HG03103 (cell line): ENCODE data around the gene COL6A1.

Source experiments
- ATAC-seq: cut with Tn5 transposase; IDR thresholded peaks from one replicate; pipeline ENCODE4 v1.9.1; 2021; ENCODE audit warnings: low read depth; ENCODE audit not compliant: unreplicated experiment

COL6A1 gene, protein sequence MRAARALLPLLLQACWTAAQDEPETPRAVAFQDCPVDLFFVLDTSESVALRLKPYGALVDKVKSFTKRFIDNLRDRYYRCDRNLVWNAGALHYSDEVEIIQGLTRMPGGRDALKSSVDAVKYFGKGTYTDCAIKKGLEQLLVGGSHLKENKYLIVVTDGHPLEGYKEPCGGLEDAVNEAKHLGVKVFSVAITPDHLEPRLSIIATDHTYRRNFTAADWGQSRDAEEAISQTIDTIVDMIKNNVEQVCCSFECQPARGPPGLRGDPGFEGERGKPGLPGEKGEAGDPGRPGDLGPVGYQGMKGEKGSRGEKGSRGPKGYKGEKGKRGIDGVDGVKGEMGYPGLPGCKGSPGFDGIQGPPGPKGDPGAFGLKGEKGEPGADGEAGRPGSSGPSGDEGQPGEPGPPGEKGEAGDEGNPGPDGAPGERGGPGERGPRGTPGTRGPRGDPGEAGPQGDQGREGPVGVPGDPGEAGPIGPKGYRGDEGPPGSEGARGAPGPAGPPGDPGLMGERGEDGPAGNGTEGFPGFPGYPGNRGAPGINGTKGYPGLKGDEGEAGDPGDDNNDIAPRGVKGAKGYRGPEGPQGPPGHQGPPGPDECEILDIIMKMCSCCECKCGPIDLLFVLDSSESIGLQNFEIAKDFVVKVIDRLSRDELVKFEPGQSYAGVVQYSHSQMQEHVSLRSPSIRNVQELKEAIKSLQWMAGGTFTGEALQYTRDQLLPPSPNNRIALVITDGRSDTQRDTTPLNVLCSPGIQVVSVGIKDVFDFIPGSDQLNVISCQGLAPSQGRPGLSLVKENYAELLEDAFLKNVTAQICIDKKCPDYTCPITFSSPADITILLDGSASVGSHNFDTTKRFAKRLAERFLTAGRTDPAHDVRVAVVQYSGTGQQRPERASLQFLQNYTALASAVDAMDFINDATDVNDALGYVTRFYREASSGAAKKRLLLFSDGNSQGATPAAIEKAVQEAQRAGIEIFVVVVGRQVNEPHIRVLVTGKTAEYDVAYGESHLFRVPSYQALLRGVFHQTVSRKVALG

DNA sequence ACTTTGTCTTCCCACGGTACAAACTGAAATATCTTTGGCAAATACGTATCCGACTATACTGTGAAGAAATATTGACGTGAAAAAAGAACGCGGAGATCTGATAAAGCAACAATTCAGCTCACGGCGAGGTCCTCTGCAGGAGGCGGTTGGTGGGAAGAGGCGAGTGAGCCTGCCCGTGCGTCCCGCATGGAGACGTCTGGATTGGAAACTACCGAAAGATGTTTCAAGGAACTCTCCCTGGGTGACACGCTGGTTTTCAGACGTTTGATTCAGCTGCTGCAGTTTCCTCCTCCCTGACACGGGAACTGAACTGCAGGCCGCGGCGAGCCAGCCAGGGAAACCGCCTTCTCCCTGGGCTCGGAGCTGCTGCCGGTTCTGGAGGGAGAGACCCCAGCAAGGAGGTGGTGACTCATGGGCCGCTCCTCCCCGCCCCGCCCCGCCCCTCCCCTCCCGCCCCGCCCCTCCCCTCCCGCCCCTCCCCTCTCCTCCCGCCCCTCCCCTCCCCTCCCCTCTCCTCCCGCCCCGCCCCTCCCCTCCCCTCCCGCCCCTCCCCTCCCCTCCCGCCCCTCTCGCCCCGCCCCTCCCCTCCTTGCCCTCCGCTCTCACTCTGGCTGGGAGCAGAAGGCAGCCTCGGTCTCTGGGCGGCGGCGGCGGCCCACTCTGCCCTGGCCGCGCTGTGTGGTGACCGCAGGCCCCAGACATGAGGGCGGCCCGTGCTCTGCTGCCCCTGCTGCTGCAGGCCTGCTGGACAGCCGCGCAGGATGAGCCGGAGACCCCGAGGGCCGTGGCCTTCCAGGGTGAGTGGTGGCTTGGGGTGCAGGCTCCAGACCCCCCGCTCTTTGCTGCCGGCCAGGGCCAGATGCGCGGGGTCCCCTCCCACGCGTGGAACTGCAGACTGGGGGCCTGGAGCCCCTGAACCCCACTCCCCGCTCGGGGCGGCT lies at the start of gene COL6A1:
TSS of gene COL6A1 (plus strand) at position 620 of the 941 bp plus-strand sequence. CDS start at position 701, 81 bp downstream.
- ATAC-seq, result no peak

DNA sequence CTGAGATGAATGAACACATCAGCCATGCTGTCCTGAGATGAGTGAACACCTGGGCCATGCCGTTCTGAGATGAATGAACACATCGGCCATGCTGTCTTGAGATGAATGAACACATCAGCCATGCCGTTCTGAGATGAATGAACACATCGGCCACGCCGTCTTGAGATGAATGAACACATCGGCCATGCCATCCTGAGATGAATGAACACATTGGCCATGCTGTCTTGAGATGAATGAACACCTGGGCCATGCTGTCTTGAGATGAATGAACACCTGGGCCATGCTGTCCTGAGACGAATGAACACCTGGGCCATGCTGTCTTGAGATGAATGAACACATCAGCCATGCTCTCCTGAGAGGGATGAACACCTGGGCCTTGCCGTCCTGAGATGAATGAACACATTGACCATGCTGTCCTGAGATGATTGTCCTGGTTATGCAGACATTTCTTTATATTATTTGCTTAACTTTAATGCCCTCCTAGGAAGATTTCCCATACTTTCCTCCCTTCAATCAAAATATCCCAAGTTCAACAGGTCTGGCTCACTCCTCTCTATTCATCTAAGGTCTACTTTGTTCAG lies 48.6 kb upstream of the COL6A1 start:
- ATAC-seq, result no peak

DNA sequence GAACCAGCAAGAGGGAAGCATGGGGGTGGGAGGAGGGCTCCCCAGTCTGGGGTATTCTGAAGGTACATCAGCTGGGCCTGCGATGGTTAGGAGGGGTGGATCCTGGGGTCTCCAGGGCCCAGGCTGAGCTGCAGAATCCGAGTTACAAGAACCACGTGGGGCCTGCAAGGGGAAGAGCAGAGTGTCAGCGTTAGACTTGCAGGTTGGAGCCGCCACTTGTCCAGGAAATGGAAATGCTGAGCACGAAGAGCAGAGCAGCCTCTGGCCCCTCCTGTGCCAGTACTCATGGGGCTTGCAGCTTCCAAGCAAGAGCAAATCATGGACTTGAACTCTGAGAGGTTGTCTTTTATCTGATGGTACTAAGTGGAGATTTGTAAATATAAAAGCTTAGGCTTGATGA lies 47.5 kb upstream of the COL6A1 start:
- no peak for ATAC-seq

DNA sequence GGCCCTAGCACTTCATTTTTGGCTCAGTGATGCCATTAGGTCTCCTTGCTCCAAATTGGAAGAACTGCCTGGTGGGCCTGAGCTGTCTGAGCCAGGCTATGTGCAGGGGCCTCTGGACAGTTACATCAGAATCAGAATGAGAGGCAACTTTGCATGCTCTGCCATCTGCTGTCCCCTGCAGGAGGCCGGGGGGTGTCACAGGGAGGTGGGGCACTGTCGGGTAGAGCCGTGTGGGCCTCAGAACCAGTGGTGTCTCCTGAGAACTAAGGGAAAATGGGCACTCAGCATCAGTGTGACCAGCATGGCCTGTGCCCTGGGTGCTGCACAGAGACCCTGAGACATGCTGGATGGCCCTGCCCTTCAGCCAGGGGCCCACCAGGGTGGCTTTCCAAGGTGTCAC lies 47.0 kb upstream of the COL6A1 start:
- ATAC-seq, result no peak

DNA sequence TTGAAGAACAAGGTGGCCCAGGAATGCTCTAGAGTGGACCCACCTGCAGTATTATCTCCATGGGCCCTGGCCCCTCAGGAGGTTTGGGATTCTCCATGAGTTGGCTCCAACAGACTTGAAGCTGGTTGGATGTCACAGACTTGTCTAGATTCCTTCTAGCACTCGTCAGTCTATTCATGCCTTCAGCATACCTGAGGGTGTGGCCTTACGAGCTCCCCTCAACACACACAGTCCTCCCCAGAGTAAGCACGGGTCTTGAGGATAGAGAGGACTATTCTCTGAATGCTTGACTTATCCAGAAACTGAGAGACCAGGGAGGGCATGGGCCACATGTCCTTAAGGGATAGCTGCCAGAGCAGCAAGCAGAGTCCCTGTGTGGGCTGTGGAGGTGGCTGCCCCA lies 45.9 kb upstream of the COL6A1 start:
- no peak for ATAC-seq

DNA sequence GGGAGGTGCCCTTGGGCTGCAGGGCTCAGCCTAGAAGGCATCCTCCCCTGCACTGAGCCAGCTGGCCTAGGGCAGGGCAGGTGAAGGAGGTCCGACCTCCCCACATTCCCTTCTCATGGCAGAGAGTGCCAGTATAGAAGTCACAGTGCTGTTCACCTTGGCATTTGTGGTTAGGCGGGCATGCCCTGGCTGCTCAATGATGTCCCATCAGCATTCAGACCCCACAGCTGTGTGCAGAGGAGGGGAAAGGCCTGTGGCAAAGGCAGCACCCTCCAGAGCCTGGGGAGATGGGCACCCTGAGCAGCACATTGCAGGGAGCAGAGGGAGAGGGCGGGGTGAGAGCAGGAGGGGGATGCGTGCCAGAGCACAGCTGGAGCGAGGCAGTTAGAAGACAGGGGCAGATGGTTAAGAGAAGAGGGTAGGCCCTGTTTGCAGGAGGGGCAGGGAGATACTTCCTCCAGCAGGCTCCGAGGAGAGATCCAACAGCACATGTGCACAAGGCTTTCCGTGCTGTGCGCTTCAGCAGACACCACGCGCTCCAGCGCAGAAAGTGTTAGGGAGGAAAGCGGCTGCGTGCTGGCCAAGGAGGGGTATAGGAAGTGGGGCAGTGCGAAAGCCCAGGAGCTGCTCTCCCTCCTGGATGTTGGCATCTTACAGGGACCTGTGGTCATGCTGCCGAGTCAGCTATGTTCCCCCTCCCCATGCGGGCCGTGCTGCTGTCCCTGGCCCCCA lies 43.7 kb upstream of the COL6A1 start:
- no peak for ATAC-seq

DNA sequence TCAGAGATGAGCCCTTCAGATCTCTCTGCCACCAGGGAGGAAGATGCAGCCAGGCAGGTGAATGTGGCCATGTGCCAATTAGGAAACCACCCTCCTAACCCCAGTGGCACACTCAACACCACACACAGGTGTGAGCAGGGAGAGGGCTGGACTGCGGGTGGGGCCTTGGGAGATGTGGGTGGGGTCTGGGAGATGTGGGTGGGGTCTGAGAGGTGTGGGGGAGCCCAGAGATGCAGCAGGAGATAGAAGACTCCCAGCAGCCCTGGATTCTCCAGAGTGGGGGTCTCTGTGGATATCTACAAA lies 43.2 kb upstream of the COL6A1 start:
- no peak for ATAC-seq

DNA sequence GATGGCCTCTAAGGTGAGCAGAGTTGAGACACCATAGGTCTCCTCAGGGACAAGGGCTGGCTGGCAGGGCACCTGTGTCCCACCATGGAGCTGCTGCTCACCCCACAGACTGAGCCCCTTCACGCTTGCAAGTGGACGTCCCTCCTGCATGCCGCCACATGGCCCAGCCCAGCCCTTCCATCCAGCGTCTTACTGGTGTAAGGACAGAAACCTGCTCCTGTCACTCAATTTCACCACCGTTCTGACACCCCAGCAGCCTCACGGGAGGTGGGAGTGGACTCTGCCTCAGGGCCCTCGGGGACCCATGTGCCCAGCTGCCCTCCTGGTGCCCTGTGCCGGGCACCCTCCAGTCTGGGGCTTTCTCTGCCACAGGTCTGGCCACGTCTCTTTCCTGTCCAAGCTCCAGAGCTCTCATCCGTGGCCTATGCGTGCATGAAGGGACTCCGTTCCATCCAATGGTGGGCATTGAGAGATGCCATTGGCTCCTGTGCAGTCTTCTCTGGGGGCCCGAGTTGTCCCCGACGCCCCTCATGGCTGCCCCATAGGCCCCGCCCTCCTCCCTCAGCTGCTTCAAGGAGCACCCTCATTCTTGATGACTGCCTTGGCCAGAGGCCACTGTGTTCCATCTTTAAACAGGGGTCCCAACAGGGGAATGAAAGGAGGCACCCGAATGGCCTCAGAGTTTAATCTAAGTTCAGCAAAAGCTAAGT lies 42.6 kb upstream of the COL6A1 start:
- no peak for ATAC-seq

DNA sequence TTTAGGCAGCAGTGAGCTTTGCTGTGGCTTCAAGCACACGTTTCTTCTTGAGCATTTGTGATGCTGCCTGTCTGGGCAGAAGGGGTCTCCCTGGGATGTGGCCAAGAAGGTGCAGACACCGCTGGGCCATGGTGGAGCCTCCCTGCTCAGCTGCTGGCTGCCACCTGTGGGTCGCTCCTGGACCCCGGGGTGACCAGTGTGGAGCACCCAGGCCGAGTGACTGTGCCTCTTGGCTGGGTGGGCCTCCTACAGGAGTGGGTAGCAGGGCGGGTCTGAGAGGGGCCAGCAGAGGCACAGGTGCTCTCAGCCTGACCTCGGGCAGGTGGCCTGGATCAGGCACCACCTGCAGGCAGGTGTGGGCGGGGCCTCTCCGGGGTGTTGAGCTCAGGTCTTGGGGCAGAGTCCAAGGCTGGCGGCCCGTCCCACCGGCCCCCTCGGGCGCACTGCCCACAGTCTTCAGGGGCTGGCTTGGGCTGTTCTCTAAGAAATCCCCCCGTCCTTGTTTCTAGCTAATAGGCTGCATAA lies 42.0 kb upstream of the COL6A1 start:
- ATAC-seq, result no peak

DNA sequence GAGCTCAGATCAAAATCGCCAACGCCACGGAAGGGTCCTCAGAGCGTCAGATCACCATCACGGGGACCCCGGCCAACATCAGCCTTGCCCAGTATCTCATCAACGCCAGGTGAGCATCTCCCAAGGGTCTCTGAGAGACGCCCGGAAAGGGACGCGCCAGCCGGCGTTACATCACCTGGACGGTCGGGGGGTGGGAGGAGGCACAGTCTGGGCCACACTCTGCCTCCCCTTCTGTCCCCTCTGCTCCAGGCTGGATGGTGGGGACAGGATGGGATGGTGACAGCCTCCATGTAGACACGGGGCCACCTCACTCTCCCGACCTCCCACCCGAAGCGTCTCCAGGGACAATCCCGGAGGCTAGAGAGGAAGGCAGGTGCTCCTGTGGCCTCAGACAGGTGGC lies 41.5 kb upstream of the COL6A1 start:
- no peak for ATAC-seq

DNA sequence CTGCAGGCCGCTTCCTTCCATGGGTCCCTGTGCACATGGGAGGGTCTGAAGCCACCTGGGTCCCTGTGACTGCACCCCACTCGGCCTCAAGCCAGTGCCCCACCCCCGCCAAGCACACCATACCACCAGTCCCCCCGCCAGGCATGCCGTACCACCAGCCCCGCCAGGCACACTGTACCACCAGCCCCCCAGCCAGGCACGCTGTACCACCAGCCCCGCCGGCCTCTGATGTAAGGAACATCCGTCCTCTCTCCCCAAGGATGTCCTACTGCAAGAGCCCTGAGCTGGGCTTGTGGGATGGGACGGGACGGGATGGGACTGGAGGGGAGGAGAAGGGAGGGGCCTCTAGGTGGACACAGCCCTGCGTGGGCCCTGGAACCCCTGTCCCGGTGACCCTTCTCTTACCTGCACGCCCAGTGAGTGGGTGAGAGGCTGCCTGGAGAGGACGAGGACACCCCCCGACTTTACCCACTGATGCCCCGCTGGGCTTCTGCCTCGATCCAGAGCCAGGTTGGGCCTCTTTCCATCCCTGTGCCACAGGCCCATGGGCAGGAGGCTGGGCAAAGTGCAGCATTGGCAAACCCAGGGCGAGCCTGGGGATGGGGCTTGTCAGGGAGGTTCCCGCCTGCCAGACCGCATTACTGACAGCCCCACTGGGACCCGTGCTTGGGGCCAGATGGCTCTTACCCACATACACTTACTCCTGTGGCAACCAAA lies 40.8 kb upstream of the COL6A1 start:
- no peak for ATAC-seq

DNA sequence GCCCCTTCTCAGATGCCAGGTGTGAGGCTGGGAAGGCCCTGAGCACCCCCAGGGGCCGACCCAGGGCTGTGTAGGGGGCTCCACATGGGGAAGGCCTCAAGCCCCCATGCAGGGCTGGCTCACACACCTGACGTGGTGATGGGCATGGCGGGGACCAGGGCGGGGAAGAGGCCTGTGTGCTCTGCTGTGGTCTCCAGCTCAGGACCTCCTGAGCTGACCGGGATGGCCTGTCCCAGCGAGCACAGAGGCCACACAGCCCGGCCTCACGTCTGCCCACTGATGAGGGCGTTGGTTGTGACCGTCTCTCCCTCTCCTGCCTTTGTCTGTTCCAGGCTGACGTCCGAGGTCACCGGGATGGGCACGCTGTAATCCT lies 40.2 kb upstream of the COL6A1 start:
- no peak for ATAC-seq

DNA sequence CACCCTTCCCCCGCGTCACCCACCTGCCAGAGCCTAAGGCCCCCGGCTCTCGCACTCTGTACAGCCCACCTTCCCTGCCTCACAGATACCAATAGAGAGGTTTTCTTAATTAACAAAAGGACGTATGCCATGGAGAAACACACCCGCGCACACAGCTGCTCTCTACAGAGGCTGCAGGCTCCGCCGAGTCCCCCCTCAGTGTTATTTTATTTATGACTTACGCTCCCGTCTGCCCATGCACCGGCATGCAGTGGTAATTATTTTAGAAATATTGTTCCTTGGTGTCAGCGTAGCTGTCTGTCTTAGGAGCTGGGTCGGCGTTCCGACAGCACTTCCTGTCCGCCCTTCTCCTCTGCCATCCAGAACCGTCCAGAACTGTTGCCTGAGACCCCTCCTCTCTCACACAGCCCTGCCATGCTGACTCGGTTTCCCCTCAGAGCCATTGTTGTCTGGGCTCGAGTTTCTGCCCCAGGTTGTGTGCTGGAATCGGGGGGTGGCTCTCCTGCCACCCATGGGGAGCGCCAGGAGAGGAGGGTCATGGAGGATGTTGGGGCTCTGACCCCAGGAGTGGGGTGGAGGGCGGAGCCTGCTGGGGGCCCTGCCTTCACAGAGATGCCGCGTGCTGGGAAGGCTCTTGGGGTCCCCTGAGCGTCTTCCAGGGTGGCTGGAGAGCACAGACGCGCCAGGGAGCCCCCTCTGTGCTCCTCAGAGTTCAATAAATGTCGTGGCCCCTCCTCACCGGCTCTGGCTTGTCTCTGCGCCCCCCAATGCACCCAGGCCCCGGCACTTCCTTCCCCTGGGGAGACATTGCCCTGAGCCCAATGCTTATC lies 39.6 kb upstream of the COL6A1 start:
- ATAC-seq, result no peak

DNA sequence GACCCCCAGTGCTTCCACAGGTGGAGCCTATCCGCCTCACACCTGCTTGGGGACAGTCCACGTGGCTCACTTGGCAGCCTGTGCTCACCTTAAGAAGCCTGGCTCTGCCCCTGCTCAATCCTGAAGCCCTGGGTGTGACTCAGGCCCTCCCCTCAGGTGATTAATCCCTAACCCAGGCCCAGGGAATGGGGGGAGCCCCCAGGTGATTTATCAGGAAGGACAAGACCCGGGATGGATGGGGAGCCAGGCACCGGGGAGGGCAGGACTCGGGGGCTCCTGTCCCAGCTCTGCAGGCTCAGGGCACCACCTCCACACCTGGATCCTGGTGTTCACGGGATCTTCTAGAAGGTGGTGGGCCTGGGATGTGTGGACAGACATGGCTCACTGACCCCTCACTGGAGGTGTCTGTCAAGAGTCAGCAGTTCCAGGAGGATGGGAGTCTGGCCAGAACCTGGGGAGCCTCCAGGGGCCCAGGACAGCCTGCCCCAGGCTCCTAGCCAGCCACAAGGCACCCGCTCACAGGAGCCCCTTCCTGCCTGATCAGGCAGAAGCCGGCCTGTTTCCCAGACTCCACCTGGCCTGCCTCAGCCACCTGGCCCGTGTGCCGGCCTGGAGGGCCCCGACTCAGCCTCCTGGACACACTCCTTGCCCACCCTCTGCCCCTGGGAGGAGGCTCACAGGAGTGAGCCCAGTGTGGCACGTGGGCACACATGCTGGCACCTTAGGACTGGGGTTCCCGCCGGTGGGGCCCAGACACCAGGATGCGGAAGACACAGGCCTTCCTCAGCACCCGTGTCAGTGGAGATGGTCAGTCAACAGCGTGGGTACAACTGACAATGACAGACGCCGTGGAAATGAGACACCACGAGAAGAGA lies 38.6 kb upstream of the COL6A1 start:
- ATAC-seq, result no peak

DNA sequence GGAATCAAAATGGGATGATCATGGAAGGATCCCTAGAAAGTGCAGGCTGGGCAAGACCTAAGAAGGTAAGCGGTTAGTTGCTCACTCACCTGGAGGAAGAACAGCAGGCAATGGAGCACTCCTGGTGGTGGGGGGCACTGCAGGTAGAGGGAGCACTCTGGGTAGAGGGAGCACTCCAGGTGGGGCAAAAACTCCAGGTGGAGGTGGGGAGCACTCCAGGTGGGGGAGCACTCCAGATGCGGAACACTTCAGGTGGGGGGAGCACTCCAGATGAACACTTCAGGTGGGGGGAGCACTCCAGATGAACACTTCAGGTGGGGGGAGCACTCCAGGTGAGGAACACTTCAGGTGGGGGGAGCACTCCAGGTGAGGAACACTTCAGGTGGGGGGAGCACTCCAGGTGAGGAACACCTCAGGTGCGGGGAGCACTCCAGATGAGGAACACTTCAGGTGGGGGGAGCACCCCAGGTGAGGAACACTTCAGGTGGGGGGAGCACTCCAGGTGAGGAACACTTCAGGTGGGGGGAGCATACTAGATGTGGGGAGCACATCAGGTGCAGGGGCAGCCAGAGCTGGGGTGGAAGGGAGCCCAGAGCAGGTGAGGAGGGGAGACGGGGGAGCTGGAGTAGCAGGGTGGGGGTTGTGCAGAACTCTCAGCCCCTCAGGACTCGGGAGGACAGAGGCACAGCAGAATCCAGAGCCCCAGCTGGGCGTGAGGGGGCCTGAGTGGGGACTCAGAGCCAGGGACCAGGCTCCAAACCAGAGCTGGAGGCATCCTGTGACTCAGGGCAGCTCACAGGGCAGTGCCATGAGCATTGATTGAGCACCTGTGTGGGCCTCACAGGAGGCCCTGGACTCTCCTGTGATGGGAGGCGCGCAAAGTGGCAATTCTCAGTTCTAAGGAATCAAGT lies 37.7 kb upstream of the COL6A1 start:
- ATAC-seq, result no peak
